Gastrocnemius medialis (tissue), 4 donors: ENCODE measurements around the gene SH3YL1.

ENCODE experiments used
- CTCF ChIP-seq, 5 experiments: fragments of 450-650 bp in 3 of 5; fragments of 200-600 bp in 2 of 5; sonication (generic) in 2 of 5; IDR thresholded peaks in 4 of 5; conservative IDR thresholded peaks in 1 of 5; 1 replicate in 4 of 5; 2 replicates in 1 of 5; pipeline ENCODE4 v1.5.1; 2016 to 2019; ENCODE audit warnings: antibody characterized with exemption in 5 of 5, mild to moderate bottlenecking in 3 of 5, moderate library complexity in 3 of 5
- POLR2A ChIP-seq, 2 donors: fragments of 450-650 bp; IDR thresholded peaks; one replicate each; pipeline ENCODE4 v1.6.1; 2017; ENCODE audit warnings: antibody characterized with exemption in 2 of 2, mild to moderate bottlenecking in 2 of 2, moderate library complexity in 2 of 2

GRCh38 chr2:255195-255594, 8.6 kb downstream of the SH3YL1 start:
- TF ChIP-seq POLR2A (IDR thresholded peaks at IDR 0.05) (no peak), CTCF (IDR thresholded peaks at IDR 0.05 in 4 of 5, conservative IDR thresholded peaks at IDR 0.05 in 1 of 5) (no peak)
